Stimulated activated CD8-positive, alpha-beta memory T cell treated with anti-CD3 and anti-CD28 coated beads, Interleukin-12 subunit alpha, Interleukin-12 subunit beta, amount 100 ng/mL, for 4 hours (primary cell): ENCODE measurements around the gene CNOT6L.
"Not testable (repeated sequence)": the region's sequence is repeated elsewhere in the genome, so short reads cannot be mapped to it uniquely, and the experiment has no call there.

Experiments used
- DNase-seq: peaks from one replicate; pipeline ENCODE4 v3.0.0-alpha.2; 2020; ENCODE audit warnings: low read depth

CNOT6L gene

GRCh38 chr4:77782102-77782835 is 36.9 kb downstream of the CNOT6L start:
- no peak for DNase-seq

DNA sequence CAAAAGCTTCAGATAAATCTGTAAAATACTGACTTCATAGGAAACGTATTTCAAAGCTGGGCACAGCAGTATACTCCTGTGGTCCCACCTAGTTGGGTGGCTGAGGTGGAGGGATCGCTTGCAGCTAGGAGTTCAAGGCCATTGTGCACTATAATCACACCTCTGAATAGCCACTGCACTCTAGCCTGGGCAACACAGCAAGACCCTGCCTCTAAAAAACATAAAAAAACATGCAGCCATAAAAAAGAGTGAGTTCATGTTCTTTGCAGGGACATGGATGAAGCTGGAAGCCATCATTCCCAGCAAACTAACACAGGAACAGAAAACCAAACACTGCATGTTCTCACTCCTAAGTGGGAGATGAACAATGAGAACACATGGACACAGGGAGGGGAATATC is 38.4 kb downstream of the CNOT6L start:
- DNase-seq, result not testable (repeated sequence)

DNA sequence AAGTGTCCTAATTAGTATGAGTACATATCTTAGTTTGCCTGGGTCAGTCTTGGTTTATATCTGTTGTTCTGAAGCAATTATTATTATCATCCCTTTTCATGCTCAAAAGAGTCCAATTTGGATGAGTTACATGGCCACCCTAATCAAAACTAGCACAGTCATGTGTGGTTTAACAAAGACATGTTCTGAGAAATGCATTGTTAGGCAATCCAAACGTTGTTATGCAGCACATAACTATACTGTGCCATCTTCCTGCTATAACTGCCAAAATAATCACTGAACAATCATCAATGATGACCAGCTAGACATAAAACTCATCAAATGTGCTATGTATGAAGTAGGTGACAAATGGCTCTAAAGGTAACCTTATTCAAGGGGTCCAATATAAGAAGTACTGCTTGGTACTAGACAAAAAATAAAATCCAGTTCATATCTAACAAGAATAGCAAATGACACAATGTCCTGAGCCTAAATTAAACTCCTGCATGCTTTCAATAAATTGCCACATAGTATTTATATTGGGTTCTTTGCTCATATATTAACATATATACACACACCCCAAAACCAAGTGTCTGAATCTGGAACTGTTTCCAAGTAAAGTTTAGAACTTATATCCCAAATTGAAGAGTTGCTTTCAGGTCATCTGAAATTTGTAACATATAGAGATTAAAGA is 41.9 kb downstream of the CNOT6L start:
- DNase-seq, result no peak

DNA sequence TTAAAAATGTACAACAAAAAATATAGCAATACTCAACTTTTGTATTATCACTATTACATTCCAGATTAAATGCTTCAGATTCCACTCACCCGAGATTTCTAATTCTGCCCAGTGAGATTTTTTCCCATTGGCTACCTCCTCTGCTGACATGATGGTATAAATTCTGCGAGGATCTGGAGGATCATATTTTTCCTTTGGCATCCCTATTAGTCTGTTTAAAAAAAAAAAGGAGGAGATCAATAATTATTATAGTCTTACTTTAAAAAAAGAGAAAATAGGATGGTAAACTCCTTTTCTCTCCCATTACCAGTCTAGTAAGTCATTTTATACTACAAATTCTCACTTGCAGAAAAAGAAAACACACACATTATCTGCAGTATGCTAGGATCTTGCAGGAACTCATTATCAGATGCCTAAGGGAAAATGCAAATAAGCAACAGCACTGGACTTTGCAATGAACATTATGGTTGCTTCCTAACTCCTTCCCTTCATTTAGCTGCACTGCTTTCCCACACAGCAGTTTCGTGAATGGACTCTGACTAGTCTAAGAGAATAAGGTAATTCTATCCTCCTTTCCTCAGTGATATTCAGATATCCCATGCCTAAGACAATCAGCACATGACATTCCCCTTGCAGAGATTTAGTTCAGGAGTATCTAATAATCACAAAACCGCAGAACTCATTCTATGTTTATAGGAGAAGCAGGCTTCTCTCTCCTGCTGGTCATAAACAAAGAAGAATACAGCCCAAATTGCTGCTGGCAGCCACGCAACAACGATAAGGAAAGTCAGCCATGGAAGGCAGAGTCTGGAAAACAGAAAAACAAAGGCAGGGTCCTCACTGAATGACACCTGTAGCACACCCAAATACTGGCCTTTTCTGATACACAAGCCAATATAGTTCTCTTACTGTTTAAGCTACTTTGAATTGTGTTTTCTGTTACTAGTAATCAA is 42.7 kb downstream of the CNOT6L start:
- no peak for DNase-seq

- DNase-seq, result no peak
Measured at GRCh38 chr4:77773101-77773500, 46.1 kb downstream of the CNOT6L start.

- DNase-seq, result no peak
Measured at GRCh38 chr4:77771566-77771965, 47.6 kb downstream of the CNOT6L start.

DNA sequence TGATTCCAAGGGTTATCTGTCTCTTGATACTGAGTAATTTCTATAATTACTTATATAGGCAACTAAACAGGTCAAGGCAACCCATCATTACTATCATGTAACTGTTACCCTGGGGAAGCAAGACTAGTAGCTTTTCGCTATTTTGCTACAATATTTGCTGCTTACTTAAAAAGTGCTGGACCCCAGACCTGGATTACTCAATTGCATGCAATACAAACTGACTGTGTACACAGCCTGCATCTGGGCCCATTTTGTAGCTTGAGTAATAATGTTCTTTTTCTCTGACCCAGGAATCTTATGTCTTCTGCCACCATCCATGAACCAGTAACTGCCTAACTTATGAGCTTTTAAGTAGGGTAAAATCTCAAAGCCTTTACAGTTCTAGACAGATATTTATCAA is 53.4 kb downstream of the CNOT6L start:
- no peak for DNase-seq

DNA sequence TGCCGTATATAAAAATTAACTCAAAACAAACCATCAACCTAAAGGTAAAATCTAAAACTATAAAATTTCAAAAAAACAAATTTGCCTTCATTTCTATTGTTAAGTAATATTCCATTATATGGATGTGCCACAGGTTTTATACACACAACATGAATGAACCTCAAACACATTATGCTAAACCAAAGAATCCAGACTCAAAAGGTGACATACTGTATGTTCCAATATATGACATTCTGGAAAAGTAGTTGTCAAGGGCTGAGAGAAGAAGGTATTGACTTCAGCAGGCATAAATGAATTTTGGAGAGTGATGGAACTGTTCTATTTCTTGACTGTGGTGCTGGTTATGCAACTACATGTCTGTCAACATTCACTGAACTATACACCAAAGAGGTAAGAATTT is 56.6 kb downstream of the CNOT6L start:
- no peak for DNase-seq

DNA sequence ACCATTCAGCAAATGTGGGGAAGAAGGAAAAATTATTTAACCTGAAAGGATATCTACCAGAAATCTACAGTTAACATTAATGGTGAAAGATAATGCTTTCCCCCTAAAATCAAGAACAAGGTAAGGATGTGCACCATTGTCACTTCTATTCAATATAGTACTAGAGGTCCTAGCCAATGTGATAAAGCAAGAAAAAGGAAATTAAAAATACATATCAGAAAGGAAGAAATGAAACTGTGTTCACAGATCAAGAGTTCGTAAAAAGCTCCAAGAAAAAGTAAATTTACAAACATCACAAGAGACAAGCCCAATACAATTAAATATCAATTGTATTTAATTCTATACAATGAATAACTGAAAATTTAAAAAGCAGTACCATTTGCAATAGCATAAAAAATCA is 57.6 kb downstream of the CNOT6L start:
- no peak for DNase-seq

- no peak for DNase-seq
Measured at GRCh38 chr4:77758804-77759203, 60.4 kb downstream of the CNOT6L start.

DNA sequence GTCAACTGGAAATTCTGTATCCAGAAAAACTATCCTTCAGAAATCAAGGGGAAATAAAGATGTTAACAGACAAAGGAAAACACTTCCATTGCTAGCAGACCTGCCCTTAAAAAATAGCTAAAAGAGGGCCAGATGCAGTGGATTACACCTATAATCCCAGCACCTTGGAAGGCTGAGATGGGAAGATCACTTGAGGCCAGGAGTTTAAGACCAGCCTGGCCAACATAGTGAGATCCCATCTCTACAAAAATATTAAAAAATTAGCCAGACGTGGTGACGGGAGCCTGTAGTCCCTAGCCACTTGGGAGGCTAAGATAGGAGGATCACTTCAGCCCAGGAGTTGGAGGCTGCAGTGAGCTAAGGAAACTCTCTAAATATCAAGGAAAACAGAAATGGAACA is 67.4 kb downstream of the CNOT6L start:
- no peak for DNase-seq

DNA sequence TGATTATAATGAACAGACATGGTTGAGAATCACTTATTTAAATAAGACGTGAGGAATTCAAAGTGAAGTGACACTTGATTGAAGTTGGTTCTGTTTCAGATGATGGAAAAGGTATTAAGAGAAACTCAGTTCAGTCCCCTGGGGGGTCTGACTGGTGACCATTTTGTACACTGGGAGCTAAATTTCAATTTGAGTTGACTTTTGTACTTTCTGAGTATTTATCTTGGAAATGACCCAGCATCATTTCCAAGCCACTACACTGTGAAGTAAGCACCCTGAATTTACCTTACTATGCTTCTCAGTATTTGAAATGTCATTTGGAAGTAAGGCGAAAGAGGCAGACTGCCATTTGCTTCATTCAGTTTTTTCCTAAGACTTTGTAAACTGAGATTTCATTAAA is 73.4 kb downstream of the CNOT6L start:
- DNase-seq, result no peak

GRCh38 chr4:77742054-77742453 is 77.1 kb downstream of the CNOT6L start:
- DNase-seq, result no peak

DNA sequence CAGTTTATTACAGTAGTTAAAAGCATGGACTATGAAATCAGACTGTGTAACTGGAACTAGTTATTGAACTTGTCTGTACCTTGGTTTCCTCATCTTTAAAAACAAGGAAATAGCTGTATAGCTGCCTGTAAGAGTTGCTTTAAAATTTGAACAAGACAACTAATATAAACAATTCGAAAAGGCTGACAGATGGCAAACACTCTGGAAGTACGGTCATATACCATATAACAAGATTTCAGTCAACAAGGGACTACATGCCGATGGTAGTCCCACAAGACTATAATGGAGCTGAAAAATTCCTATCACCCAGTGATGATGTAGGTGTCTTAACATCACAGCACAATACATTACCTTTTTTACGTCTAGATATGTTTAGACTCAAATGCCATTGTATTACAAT is 78.7 kb downstream of the CNOT6L start:
- DNase-seq, result no peak

- no peak for DNase-seq
Measured at GRCh38 chr4:77734928-77735327, 84.2 kb downstream of the CNOT6L start.

- DNase-seq, result no peak
Measured at GRCh38 chr4:77731656-77732055, 87.5 kb downstream of the CNOT6L start.

DNA sequence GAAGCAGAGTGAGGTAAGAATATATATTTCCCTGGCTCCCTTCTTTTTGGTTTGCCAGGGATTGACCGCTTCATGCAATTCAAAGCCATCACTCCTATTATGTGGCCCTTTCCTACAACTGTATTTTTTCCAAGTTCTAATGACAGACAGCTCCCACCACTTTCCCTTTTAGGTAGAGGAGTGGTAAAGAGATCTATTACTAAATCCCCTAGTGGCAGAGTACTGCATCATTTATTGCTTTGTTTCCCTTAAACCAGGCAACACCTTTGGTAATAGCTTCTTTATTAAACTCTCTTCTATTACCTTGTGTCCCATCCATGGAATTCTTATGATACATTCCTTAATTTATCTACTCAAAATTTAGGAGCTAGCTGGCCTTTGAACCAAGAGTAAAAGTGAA is 90.7 kb downstream of the CNOT6L start:
- DNase-seq, result no peak

- no peak for DNase-seq
Measured at GRCh38 chr4:77721073-77721472, 98.1 kb downstream of the CNOT6L start.

- DNase-seq, result not testable (repeated sequence)
Measured at GRCh38 chr4:77718500-77718899, 100.7 kb downstream of the CNOT6L start.

DNA sequence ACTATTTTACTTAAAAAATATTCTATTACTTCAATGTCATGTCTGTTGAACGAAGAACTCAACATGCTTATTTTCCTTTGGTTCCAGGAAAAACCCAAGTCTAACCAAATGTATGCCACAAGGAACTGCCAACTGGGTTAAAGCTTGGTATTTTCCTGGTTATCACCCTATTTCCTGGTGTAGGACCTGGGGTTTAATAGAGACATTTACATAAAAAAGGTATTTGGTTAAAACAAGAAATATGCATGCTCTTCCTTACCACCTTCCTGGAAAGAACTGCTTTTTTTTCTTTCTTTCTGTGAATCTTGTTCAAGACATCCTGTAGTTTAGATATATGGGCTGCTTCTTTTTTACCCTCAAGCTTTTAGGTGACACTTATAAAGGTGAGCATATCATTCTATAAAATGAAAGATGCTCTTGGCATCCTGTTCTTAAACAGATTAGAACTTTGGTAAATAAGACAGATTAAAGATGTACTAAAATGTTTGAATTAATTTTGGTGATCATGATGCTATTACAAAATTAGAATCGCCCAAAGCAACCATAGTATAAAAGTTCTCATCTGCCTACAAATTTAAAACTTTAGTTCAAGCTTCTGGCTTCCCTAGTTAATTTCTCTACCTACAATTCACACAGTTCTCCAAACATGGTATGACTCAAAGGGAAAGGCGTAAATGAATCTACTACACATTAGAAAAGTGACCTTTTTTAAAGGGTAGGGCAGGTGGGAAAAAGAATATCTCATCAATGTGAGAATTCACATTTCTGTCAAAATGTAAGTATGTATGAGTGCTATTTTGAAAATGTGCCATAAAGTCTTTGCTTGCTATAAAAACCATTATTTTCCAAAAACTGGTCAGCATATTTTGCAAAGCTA is 103.5 kb downstream of the CNOT6L start:
- DNase-seq, result no peak

- no peak for DNase-seq
Measured at GRCh38 chr4:77714514-77714913, 104.7 kb downstream of the CNOT6L start.

- DNase-seq, result no peak
Measured at GRCh38 chr4:77713884-77714283, 105.3 kb downstream of the CNOT6L start.
